Measurements from ENCODE around the gene KRT24. TPM values are rescaled to one million over a fixed set of nuclear protein-coding genes. Genes with fewer than 3 reads are reported as not detected.

KRT24 gene
- total RNA-seq, 1 donor from 2014 or later, result not detected

GRCh38 chr17:40734018-40734417 lies 30.5 kb upstream of the KRT24 start:
- no peak overlapping the region for H3K27ac ChIP-seq
- H3K36me3 ChIP-seq, result no peaks in the 10 kb centered on the region
- H3K27me3 ChIP-seq (ENCODE audit: low read depth), result no peaks in the 10 kb centered on the region
- no peak for DNase-seq
- no peaks in the 10 kb centered on the region for H3K4me1 ChIP-seq
- no peaks in the 10 kb centered on the region for H3K9me3 ChIP-seq
- no peak for ATAC-seq
- no peak for TF ChIP-seq CTCF (IDR thresholded peaks at IDR 0.05)
- no peak overlapping the region for H3K4me3 ChIP-seq
- intact Hi-C loops (cut with DNase I), result no loop called here

- Histone ChIP-seq H3K4me3 (no peak overlapping the region), H3K27ac (no peak overlapping the region), H3K9me3 (no peaks in the 10 kb centered on the region), H3K27me3 (ENCODE audit: low read depth) (no peaks in the 10 kb centered on the region), H3K36me3 (no peaks in the 10 kb centered on the region), H3K4me1 (no peaks in the 10 kb centered on the region)
- intact Hi-C loops (cut with DNase I), result no loop called here
- TF ChIP-seq CTCF (IDR thresholded peaks at IDR 0.05), result no peak
- DNase-seq (no peak), ATAC-seq (no peak)
Observed at GRCh38 chr17:40730970-40731369, 27.4 kb upstream of the KRT24 start.

DNA sequence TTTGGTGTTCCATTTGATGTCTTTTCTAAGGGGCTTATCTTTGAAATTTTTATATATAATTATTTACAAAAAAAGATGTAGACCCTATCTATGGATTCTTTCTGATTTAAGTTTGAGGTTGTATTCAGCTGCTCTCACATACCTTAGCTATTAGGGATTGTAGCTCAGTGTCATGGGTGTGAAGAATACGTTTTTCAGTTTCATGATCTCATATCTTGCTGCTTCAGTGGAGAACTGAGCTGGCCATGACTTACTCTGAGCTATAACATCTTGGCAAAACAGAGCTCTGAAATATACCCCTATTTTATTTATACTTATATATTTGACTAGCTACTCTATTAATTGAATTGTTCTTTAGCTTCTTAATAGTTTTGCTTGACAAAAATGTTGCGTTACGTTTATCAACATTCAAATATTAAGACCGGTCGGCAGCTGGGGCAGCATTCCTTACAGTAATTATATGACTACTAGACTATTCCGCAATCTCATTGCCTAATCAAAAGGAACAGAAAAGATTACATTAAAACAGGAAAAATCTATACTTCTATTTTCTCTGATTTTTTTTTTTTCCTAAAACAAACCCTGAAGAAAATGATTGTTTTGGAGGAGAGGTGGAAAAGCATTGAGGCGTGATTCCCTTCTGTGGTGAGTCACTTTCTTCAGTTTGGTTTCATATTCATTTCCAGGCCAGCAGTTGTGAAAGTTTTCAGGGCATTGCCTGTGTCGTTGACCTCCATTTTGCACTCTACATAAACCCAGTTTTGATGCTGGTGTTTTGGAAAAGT lies 24.1 kb upstream of the KRT24 start:
- intact Hi-C loops (cut with DNase I), result no loop called here
- Histone ChIP-seq H3K9me3 (no peaks in the 10 kb centered on the region), H3K27ac (no peak overlapping the region), H3K4me3 (no peak overlapping the region), H3K27me3 (ENCODE audit: low read depth) (no peaks in the 10 kb centered on the region), H3K36me3 (no peaks in the 10 kb centered on the region), H3K4me1 (no peaks in the 10 kb centered on the region)
- ATAC-seq (peak in 1 of 2 donors; percentile 69), DNase-seq (no peak)
- no peak for TF ChIP-seq CTCF (IDR thresholded peaks at IDR 0.05)

- H3K9me3 ChIP-seq, result no peaks in the 10 kb centered on the region
- no peaks in the 10 kb centered on the region for H3K36me3 ChIP-seq
- no peaks in the 10 kb centered on the region for H3K4me1 ChIP-seq
- ATAC-seq, result peak in 1 of 2 donors; percentile 70
- peak; percentile 41 for TF ChIP-seq CTCF (IDR thresholded peaks at IDR 0.05)
- H3K27ac ChIP-seq, result no peak overlapping the region
- H3K27me3 ChIP-seq (ENCODE audit: low read depth), result no peaks in the 10 kb centered on the region
- H3K4me3 ChIP-seq, result no peak overlapping the region
- no peak for DNase-seq
- intact Hi-C loops (cut with DNase I), result no loop called here
Observed at GRCh38 chr17:40726919-40727318, 23.4 kb upstream of the KRT24 start.

- intact Hi-C loops (cut with DNase I), result no loop called here
- Histone ChIP-seq H3K4me3 (no peak overlapping the region), H3K27ac (no peak overlapping the region), H3K27me3 (ENCODE audit: low read depth) (no peaks in the 10 kb centered on the region), H3K36me3 (no peaks in the 10 kb centered on the region), H3K4me1 (no peaks in the 10 kb centered on the region), H3K9me3 (no peaks in the 10 kb centered on the region)
- no peak for TF ChIP-seq CTCF (IDR thresholded peaks at IDR 0.05)
- DNase-seq, result no peak
- no peak for ATAC-seq
Observed at GRCh38 chr17:40724656-40725055, 21.1 kb upstream of the KRT24 start.
